ENCODE measurements around the gene TBC1D20. TPM values are rescaled to one million over a fixed set of nuclear protein-coding genes. Genes with fewer than 3 reads are reported as not detected.
"Not testable (repeated sequence)": the region's sequence is repeated elsewhere in the genome, so short reads cannot be mapped to it uniquely, and the experiment has no call there.

TBC1D20 gene
- total RNA-seq, 1 experiment from 2014 or later = 32.3 TPM

GRCh38 chr20:476561-477249 lies 14.4 kb upstream of the TBC1D20 start:
- H3K4me3 ChIP-seq (replicated peaks in 1 of 2; ENCODE audit: low read depth in 1 of 2, low read length in 2 of 2); BruUV-seq (replicated peaks); ATAC-seq; H3K4me1 ChIP-seq (ENCODE audit: control insufficient read depth in 1 of 2, insufficient read depth in 2 of 2, low read length in 2 of 2); DNase-seq (ENCODE audit: low read depth, low spot score); H3K4me2 ChIP-seq (ENCODE audit: low read length); H3K27me3 ChIP-seq (ENCODE audit: insufficient read depth, low read length); H3K27ac ChIP-seq (ENCODE audit: low read depth, low read length); H3K9me2 ChIP-seq (ENCODE audit: insufficient read depth); H2AFZ ChIP-seq (ENCODE audit: low read depth, low read length, poor library complexity, severe bottlenecking); H3K9me3 ChIP-seq (ENCODE audit: control insufficient read depth in 1 of 2, insufficient read depth in 1 of 2, low read depth in 1 of 2, low read length in 2 of 2); intact Hi-C loops (cut with micrococcal nuclease); H3K9ac ChIP-seq (ENCODE audit: low read length); POLR2A ChIA-PET; H4K20me1 ChIP-seq (ENCODE audit: insufficient read depth); H3K79me2 ChIP-seq (ENCODE audit: insufficient read depth, low read length); RAD21 ChIA-PET (ENCODE audit: low non-redundant PET in 1 of 2, low total read pairs in 2 of 2, uncharacterized antibody in 2 of 2, unreplicated experiment in 2 of 2): not testable (repeated sequence)
- peaks cover 19 to 25% of the 10 kb centered on the region in 2 experiments for H3K36me3 ChIP-seq (ENCODE audit: control insufficient read depth in 1 of 2, insufficient read depth in 2 of 2, low read length in 2 of 2)
- CTCF ChIA-PET = interaction anchor here (0.6 to 3.4 kb wide), 4 partner anchors 10 to 262 kb away, joined by 3 to 14 read pairs (median 5); no protein-coding TSS in a partner anchor

GRCh38 chr20:475463-476357 lies 13.4 kb upstream of the TBC1D20 start:
- intact Hi-C loops (cut with micrococcal nuclease) = no loop called here
- no TSS peak for BruUV-seq (replicated peaks)
- RAD21 ChIA-PET (ENCODE audit: low non-redundant PET in 1 of 2, low total read pairs in 2 of 2, uncharacterized antibody in 2 of 2, unreplicated experiment in 2 of 2) = no interaction called here
- TF ChIP-seq MAX (IDR thresholded peaks at IDR 0.05) (no peak), JUND (IDR thresholded peaks at IDR 0.05) (no peak), ZFX (IDR thresholded peaks at IDR 0.05) (no peak), REST (IDR thresholded peaks at IDR 0.05; ENCODE audit: low read depth) (no peak), CBX3 (IDR thresholded peaks at IDR 0.05; ENCODE audit: low read depth) (no peak), ZNF274 (IDR thresholded peaks at IDR 0.05; ENCODE audit: low read depth, low read length) (no peak), POLR2A (IDR thresholded peaks at IDR 0.05; ENCODE audit: borderline replicate concordance, extremely low read depth, insufficient read depth, insufficient read length) (no peak), CTCF (IDR thresholded peaks at IDR 0.05 in 2 of 3, conservative IDR thresholded peaks at IDR 0.05 in 1 of 3; ENCODE audit: borderline replicate concordance in 1 of 3, insufficient read depth in 1 of 3, low read depth in 2 of 3, low read length in 2 of 3) (no peak), EZH2phosphoT487 (IDR thresholded peaks at IDR 0.05; ENCODE audit: borderline replicate concordance) (no peak), RAD21 (IDR thresholded peaks at IDR 0.05; ENCODE audit: low read depth) (no peak), EGR1 (IDR thresholded peaks at IDR 0.05; ENCODE audit: low read depth) (no peak), TCF7L2 (IDR thresholded peaks at IDR 0.05; ENCODE audit: borderline replicate concordance, extremely low read depth, insufficient read depth, insufficient read length) (no peak)

More at GRCh38 chr20:475463-476357, 13.4 kb upstream of the TBC1D20 start:
- no peaks in the 10 kb centered on the region for H3K9me3 ChIP-seq (ENCODE audit: control insufficient read depth in 1 of 2, insufficient read depth in 1 of 2, low read depth in 1 of 2, low read length in 2 of 2)
- H3K9me2 ChIP-seq (ENCODE audit: insufficient read depth) = no peaks in the 10 kb centered on the region
- H4K20me1 ChIP-seq (ENCODE audit: insufficient read depth) = no peaks in the 10 kb centered on the region
- H3K4me1 ChIP-seq (ENCODE audit: control insufficient read depth in 1 of 2, insufficient read depth in 2 of 2, low read length in 2 of 2) = no peaks in the 10 kb centered on the region
- no peak overlapping the region for H2AFZ ChIP-seq (ENCODE audit: low read depth, low read length, poor library complexity, severe bottlenecking)
- no peak overlapping the region for H3K27ac ChIP-seq (ENCODE audit: low read depth, low read length)
- H3K4me3 ChIP-seq (replicated peaks in 1 of 2; ENCODE audit: low read depth in 1 of 2, low read length in 2 of 2) = no peak overlapping the region
- H3K9ac ChIP-seq (ENCODE audit: low read length) = no peak overlapping the region
- no peak for ATAC-seq
- no peaks in the 10 kb centered on the region for H3K79me2 ChIP-seq (ENCODE audit: insufficient read depth, low read length)
- DNase-seq (ENCODE audit: low read depth, low spot score) = no peak
- no peak overlapping the region for H3K4me2 ChIP-seq (ENCODE audit: low read length)
- H3K36me3 ChIP-seq (ENCODE audit: control insufficient read depth in 1 of 2, insufficient read depth in 2 of 2, low read length in 2 of 2) = peaks cover 17 to 19% of the 10 kb centered on the region in 2 experiments; a peak in 3 of 4 replicates
- POLR2A ChIA-PET = no interaction called here
- H3K27me3 ChIP-seq (ENCODE audit: insufficient read depth, low read length) = no peaks in the 10 kb centered on the region
- CTCF ChIA-PET = interaction anchor here (1.2 to 1.6 kb wide), 2 partner anchors 9 to 263 kb away, joined by 3 to 7 read pairs; no protein-coding TSS in a partner anchor
